ENCODE measurements around the gene C3orf33. TPM values are rescaled to one million over a fixed set of nuclear protein-coding genes. Genes with fewer than 3 reads are reported as not detected.
"Not testable (repeated sequence)": the region's sequence is repeated elsewhere in the genome, so short reads cannot be mapped to it uniquely, and the experiment has no call there.

Gene C3orf33
- total RNA-seq: 3.6 TPM
- long read RNA-seq, partial matches to known transcripts: 0 of 3 reads
- long read RNA-seq, other reads (novel, unspliced or antisense): 0 of 3 reads

DNA sequence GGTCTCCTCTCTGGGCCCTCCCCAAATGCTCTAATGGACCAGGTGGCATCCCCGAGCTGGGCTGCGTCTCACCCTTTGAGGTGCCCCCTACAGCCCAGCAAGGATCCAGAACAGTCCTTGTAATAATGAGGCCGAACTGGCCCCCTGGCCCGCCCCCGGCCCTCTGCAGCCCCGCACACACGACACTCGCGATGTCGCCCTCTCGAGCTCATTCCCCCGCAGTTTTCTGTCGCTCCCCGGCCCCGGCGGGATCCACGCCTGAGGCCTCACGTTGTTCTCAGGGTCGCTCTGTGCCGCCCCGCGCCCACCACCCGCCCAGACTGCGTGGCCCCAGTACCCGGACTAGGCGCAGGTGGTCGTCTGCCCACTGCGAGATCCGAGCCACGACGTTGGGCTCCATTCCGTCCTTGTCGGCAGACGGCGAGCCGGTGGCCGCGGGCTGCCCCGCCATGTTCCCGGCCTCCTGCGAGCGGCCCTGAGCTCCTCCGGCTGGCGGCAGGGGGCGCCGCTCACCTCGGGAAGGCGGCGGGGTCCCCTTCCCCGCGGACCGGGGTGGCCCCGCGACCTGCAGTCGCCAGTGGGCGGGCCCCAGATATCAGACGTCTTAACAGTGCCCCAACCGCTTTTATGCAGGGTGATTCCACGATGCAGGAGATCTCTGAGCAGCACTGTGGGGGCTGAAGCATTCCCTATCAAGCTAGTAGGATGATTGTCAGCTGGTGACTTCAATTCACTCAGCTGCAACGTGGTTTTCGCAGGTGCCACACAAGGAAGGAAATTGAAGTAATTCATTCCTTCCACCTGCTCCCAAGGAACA is at the start of gene C3orf33:
C3orf33 (minus strand) TSS at position 477 of the 817 bp plus-strand sequence; CDS start at position 451, 26 bp downstream.
- Histone ChIP-seq H3K4me3 (peak within 1 kb of the TSS; percentile 85), H3K9me3 (no peaks in the 10 kb centered on the region), H3K4me1 (peaks cover 6% of the 10 kb centered on the region), H3K27me3 (ENCODE audit: low read depth) (no peaks in the 10 kb centered on the region), H3K27ac (peak within 1 kb of the TSS; percentile 80), H3K36me3 (no peaks in the 10 kb centered on the region)
- intact Hi-C loops (cut with DNase I): no loop called here
- peak; percentile 84 for DNase-seq
- peak; percentile 99 for ATAC-seq
- peak; percentile 95 for TF ChIP-seq CTCF (IDR thresholded peaks at IDR 0.05)

DNA sequence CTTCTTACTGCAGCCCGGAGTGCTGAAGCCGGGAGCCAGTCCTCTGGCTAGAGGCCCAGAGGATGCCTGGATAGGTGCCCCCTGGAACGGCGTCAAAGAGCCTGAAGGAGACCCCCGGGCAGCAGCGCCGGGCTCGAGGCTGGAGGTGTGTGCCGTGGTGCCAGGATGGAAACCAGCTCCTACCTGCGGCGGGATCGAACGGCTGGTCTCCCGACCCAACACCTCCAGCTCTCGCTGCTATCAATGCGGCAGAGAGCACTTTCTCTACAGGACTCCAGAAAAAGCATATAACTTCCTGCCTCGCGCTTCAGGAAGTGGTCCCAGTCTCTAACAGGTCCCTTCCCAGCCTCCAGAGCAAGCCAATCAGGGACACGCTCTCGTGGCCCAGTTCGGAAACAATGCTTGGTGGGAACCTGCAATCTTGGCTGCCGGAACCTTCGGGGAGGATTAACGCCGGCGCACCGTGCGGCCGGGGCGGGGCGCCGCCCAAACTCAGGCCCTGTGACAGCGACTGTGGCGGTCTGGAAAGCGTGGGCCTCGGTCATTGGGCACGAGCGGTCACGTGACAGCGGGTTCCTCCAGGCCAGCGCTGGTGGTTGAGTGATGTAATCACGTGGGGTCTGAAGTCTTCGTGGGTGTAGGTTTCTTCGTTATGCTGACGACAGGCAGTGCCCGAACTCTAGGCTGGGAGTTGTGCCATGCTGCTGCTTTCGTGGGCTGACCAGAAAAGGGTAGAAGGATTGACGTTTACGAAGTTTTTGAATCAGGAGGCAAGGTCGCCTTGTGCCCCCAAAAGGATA is 48.3 kb upstream of the C3orf33 start, which contains the start of gene SLC33A1:
SLC33A1 (minus strand) TSS at position 287 of the 800 bp plus-strand sequence. CDS start 430 bp downstream, outside the sequence.
- H3K36me3 ChIP-seq: peaks cover 4% of the 10 kb centered on the region
- no peaks in the 10 kb centered on the region for H3K27me3 ChIP-seq (ENCODE audit: low read depth)
- no peaks in the 10 kb centered on the region for H3K9me3 ChIP-seq
- H3K4me1 ChIP-seq: peaks cover 40% of the 10 kb centered on the region
- intact Hi-C loops (cut with DNase I): no loop called here
- DNase-seq (peak; percentile 100), ATAC-seq (peak; percentile 98 to 100)
- H3K4me3 ChIP-seq: peak within 1 kb of the TSS; percentile 94
- TF ChIP-seq CTCF (IDR thresholded peaks at IDR 0.05): no peak
- peak within 1 kb of the TSS; percentile 93 for H3K27ac ChIP-seq

DNA sequence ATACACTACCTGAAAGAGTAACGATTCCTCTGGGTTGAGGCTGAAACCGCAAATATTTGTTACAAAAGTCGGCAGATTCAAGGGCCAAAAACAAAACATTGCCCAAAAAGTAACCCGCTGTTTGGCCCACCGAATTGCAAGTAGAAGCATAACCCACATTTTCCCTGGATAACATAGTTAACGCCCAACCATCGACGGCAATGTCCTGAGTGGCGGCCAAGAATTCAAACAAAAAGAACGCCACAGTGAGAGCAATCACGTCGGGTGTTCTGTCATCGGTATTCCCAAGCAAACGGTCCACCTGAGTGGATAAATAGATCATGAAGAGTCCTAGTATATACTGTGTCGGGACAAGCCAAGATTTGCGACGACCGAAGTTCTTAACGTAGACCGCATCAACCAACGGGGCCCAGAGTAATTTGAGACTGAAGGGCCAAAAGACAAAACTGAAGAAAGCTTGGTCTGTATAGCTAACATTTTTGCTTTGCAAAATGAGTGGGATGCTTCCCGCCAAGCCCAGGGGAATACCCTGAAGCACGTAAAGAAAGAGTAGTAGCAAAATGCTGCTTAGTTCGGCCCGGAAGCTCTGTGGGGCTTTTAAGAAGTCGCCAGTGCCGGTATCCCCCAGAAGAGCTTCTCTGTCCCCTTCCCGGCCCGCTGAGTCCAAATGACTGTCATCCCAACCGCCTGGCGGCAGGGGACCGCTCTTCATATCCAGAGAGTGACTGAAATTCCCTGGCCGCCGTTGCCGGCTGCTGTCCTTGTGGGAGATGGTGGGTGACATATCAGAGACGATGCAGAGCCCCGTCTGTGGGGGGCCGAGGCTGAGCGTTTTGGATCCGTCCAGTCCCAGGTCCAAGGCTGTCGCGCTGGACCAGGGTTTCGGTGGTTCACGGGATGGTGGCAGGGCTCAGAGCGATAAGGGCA is 47.4 kb upstream of the C3orf33 start:
- Histone ChIP-seq H3K4me3 (peak overlapping the region; percentile 94), H3K9me3 (no peaks in the 10 kb centered on the region), H3K36me3 (peaks cover 10% of the 10 kb centered on the region), H3K27ac (peak overlapping the region; percentile 93), H3K4me1 (peaks cover 49% of the 10 kb centered on the region), H3K27me3 (ENCODE audit: low read depth) (no peaks in the 10 kb centered on the region)
- intact Hi-C loops (cut with DNase I): no loop called here
- DNase-seq (peak; percentile 62), ATAC-seq (peak in 1 of 2 donors; percentile 11)
- TF ChIP-seq CTCF (IDR thresholded peaks at IDR 0.05): no peak

- no peak for ATAC-seq
- Histone ChIP-seq H3K4me1 (peaks cover 60% of the 10 kb centered on the region), H3K36me3 (peaks cover 19% of the 10 kb centered on the region), H3K9me3 (no peaks in the 10 kb centered on the region), H3K4me3 (peak overlapping the region; percentile 94), H3K27ac (no peak overlapping the region), H3K27me3 (ENCODE audit: low read depth) (no peaks in the 10 kb centered on the region)
- intact Hi-C loops (cut with DNase I): no loop called here
- no peak for DNase-seq
- TF ChIP-seq CTCF (IDR thresholded peaks at IDR 0.05): no peak
These were observed 46.3 kb upstream of the C3orf33 start for GRCh38 chr3:155852341-155852740.

DNA sequence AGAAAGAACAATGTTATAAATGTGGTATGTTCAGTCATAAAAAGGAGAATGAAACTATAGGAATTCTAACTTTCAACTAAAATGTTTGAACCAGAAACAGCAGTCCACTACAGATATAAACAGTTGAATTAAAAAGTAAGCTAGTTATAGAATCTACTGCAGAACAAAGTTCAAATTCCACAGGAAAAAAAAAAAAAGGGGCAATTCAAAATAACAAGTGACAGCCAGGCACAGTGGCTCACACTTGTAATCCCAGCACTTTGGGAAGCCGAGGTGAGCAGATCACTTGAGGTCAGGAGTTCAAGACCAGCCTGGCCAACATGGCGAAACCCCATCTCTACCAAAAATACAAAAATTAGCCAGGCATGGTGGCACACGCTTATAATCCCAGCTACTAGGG is 43.3 kb upstream of the C3orf33 start:
- H3K9me3 ChIP-seq; H3K27me3 ChIP-seq (ENCODE audit: low read depth); DNase-seq; ATAC-seq; H3K4me3 ChIP-seq; H3K27ac ChIP-seq; intact Hi-C loops (cut with DNase I): not testable (repeated sequence)
- peaks cover 19% of the 10 kb centered on the region for H3K36me3 ChIP-seq
- H3K4me1 ChIP-seq: peaks cover 81% of the 10 kb centered on the region
